OCI-LY7 (cell line): ENCODE measurements around the gene PHB1. TPM values are rescaled to one million over a fixed set of nuclear protein-coding genes. Genes with fewer than 3 reads are reported as not detected.

ENCODE experiments used
- BruUV-seq: library from RNA; stranded (reverse); fragments of 400-500 nt; replicated peaks from 2 replicates; lab custom pipeline; 2021; lab: Mats Ljungman, UMichigan
- CTCF ChIA-PET: fragments of 300-600 bp; sonication (Branson Sonifier 250); formaldehyde crosslinking; loops from one replicate; lab custom pipeline; 2022; ENCODE audit warnings: antibody characterized with exemption; ENCODE audit not compliant: unreplicated experiment; lab: Charles Lee
- POLR2A ChIA-PET: fragments of 300-600 bp; sonication (Branson Sonifier 250); formaldehyde crosslinking; loops from one replicate; lab custom pipeline; 2022; ENCODE audit warnings: antibody characterized with exemption; lab: Charles Lee
- DNase-seq: peaks from one replicate; pipeline ENCODE4 v3.0.0-alpha.2; 2015; ENCODE audit warnings: low spot score
- H2AFZ ChIP-seq: fragments of 200-600 bp; sonication (generic), shearing (Covaris generic); 2 replicates; pipeline ENCODE4 v1.6.1; 2014; ENCODE audit warnings: mild to moderate bottlenecking, antibody characterized with exemption, low read length, moderate library complexity
- H3K27ac ChIP-seq: fragments of 200-600 bp; sonication (generic); 2 replicates; pipeline ENCODE4 v1.5.1; 2014; ENCODE audit warnings: mixed run types, low read depth, mild to moderate bottlenecking, moderate library complexity, low read length, inconsistent platforms; ENCODE audit not compliant: poor library complexity, severe bottlenecking
- H3K36me3 ChIP-seq: fragments of 200-600 bp; sonication (generic); 2 replicates; pipeline ENCODE4 v1.6.1; 2014; ENCODE audit warnings: mild to moderate bottlenecking, antibody characterized with exemption, low read length, moderate library complexity, mixed read lengths; ENCODE audit not compliant: insufficient read depth
- H3K4me1 ChIP-seq: fragments of 200-600 bp; sonication (generic); 2 replicates; pipeline ENCODE4 v1.5.1; 2014; ENCODE audit warnings: mild to moderate bottlenecking, low read length; ENCODE audit not compliant: insufficient read depth, poor library complexity, severe bottlenecking
- H3K4me2 ChIP-seq: fragments of 200-600 bp; sonication (generic); 2 replicates; pipeline ENCODE4 v1.6.1; 2014; ENCODE audit warnings: mild to moderate bottlenecking, low read length
- H3K4me3 ChIP-seq: fragments of 200-600 bp; sonication (generic); 2 replicates; pipeline ENCODE4 v1.5.1; 2014; ENCODE audit warnings: mild to moderate bottlenecking, low read depth, low read length; ENCODE audit not compliant: poor library complexity, severe bottlenecking
- H3K79me2 ChIP-seq: fragments of 200-600 bp; sonication (generic); 2 replicates; pipeline ENCODE4 v1.6.1; 2016; ENCODE audit warnings: low read depth, mild to moderate bottlenecking, low read length, moderate library complexity, mixed read lengths; ENCODE audit not compliant: insufficient read depth
- H3K9me2 ChIP-seq: fragments of 200-600 bp; sonication (generic); 2 replicates; pipeline ENCODE4 v1.6.1; 2016; ENCODE audit warnings: mild to moderate bottlenecking, low read length, mixed read lengths; ENCODE audit not compliant: insufficient read depth
- H3K9me3 ChIP-seq: fragments of 200-600 bp; sonication (generic); 2 replicates; pipeline ENCODE4 v1.6.1; 2014; ENCODE audit warnings: mild to moderate bottlenecking, mixed run types, low read length, mixed read lengths
- H4K20me1 ChIP-seq: fragments of 200-600 bp; sonication (generic); 2 replicates; pipeline ENCODE4 v1.6.1; 2014; ENCODE audit warnings: mild to moderate bottlenecking, antibody characterized with exemption, low read length, moderate library complexity, mixed read lengths; ENCODE audit not compliant: insufficient read depth
- EZH2phosphoT487 ChIP-seq: fragments of 200-600 bp; sonication (generic); IDR thresholded peaks from 2 replicates; pipeline ENCODE4 v1.6.1; 2018; ENCODE audit warnings: low read depth, borderline replicate concordance, mild to moderate bottlenecking, mixed run types, antibody characterized with exemption, low read length, moderate library complexity, mixed read lengths
- intact Hi-C: fragments of 100-400 bp; cut with micrococcal nuclease; formaldehyde crosslinking; loops from one replicate; pipeline ENCODE4 v1.10.0; 2022; ENCODE audit not compliant: unreplicated experiment
- total RNA-seq, 2 experiments: library from RNA; depleted of rRNA in 1 of 2; stranded (reverse); fragments of >200 nt in 1 of 2; shearing (Covaris generic) in 1 of 2; gene quantifications; 2 replicates each; pipeline ENCODE4 v1.2.3, GENCODE V29; 2014 to 2022
- TF ChIP-seq, protein P1 (sequence below): fragments of 200-600 bp; sonication (generic); conservative IDR thresholded peaks from 2 replicates; pipeline ENCODE4 v1.5.1; 2014; ENCODE audit warnings: mild to moderate bottlenecking, antibody characterized with exemption, low read length, moderate library complexity, mixed read lengths

Gene PHB1
- total RNA-seq, 2 experiments from 2014 or later = 137 to 217 TPM

DNA sequence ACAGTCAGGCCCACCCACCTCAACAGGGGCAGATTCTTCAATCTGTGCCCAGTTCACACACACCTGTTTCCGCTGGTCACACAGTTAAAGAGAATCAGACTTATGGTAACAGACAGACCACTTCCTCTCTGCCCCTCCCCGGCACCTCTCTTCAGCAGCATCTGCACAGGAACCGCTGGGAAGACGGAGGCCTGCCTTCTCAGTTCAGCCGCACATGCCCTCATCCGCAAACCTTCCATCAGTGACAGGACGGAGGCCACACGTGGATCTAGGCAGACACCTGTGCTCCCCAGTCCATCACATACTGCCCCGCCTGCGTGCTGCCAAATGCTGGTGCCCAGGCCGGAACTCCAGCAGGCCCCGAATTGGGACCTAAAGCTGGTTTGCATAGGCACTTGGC is 10.3 kb downstream of the PHB1 start:
- POLR2A ChIA-PET = no interaction called here
- no peaks in the 10 kb centered on the region for H3K9me3 ChIP-seq
- CTCF ChIA-PET = interaction anchor here (0.6 kb wide), 1 partner anchor 40 kb away, joined by 3 read pairs; no protein-coding TSS in a partner anchor
- no peaks in the 10 kb centered on the region for H3K9me2 ChIP-seq
- peak overlapping the region; percentile 12 for H3K27ac ChIP-seq
- peaks cover 72% of the 10 kb centered on the region for H3K36me3 ChIP-seq
- intact Hi-C loops = no loop called here
- peak; percentile 43 for DNase-seq
- TF ChIP-seq, protein P1, sequence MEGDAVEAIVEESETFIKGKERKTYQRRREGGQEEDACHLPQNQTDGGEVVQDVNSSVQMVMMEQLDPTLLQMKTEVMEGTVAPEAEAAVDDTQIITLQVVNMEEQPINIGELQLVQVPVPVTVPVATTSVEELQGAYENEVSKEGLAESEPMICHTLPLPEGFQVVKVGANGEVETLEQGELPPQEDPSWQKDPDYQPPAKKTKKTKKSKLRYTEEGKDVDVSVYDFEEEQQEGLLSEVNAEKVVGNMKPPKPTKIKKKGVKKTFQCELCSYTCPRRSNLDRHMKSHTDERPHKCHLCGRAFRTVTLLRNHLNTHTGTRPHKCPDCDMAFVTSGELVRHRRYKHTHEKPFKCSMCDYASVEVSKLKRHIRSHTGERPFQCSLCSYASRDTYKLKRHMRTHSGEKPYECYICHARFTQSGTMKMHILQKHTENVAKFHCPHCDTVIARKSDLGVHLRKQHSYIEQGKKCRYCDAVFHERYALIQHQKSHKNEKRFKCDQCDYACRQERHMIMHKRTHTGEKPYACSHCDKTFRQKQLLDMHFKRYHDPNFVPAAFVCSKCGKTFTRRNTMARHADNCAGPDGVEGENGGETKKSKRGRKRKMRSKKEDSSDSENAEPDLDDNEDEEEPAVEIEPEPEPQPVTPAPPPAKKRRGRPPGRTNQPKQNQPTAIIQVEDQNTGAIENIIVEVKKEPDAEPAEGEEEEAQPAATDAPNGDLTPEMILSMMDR = no peak
- no peak for TF ChIP-seq EZH2phosphoT487
- no peak overlapping the region for H2AFZ ChIP-seq
- no peak overlapping the region for H3K4me2 ChIP-seq
- no peaks in the 10 kb centered on the region for H3K79me2 ChIP-seq
- peaks cover 18% of the 10 kb centered on the region for H3K4me1 ChIP-seq
- H4K20me1 ChIP-seq = no peaks in the 10 kb centered on the region
- BruUV-seq = TSS peak; percentile 51
- H3K4me3 ChIP-seq = no peak overlapping the region

GRCh38 chr17:49403514-49404289 is 11.0 kb downstream of the PHB1 start:
- BruUV-seq = no TSS peak
- H3K9me2 ChIP-seq = no peaks in the 10 kb centered on the region
- POLR2A ChIA-PET = no interaction called here
- H3K4me3 ChIP-seq = no peak overlapping the region
- intact Hi-C loops = no loop called here
- peak overlapping the region; percentile 12 for H3K27ac ChIP-seq
- no peak for DNase-seq
- TF ChIP-seq, protein P1 = no peak
- TF ChIP-seq EZH2phosphoT487 = no peak
- H2AFZ ChIP-seq = no peak overlapping the region
- no peaks in the 10 kb centered on the region for H3K9me3 ChIP-seq
- no peak overlapping the region for H3K4me2 ChIP-seq
- no peaks in the 10 kb centered on the region for H4K20me1 ChIP-seq
- H3K79me2 ChIP-seq = no peaks in the 10 kb centered on the region
- peaks cover 18% of the 10 kb centered on the region for H3K4me1 ChIP-seq
- H3K36me3 ChIP-seq = peaks cover 66% of the 10 kb centered on the region
- CTCF ChIA-PET = no interaction called here

DNA sequence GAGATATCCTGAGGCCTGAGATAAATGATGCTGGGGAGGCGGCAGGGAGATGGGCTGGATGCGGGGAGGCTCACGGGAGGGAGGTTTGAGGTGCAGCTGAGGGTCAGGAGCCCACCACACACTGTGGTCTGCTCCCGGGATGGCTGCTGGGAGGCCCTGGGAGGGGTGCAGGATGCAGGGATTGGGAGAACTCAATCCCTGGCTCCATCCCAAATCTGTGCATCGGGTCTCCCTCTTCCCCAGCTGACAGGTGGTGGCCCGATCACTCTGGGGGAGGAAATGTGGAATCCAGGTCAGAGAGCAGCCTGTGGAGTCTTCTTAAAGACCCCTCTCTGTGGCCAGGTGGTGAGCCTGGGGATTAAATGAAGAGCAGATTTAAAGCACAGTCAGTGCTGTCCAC is 12.0 kb downstream of the PHB1 start:
- Histone ChIP-seq H4K20me1 (no peaks in the 10 kb centered on the region), H3K27ac (no peak overlapping the region), H3K9me2 (no peaks in the 10 kb centered on the region), H2AFZ (no peak overlapping the region), H3K4me1 (peaks cover 11% of the 10 kb centered on the region), H3K4me3 (no peak overlapping the region), H3K4me2 (no peak overlapping the region), H3K79me2 (no peaks in the 10 kb centered on the region), H3K9me3 (no peaks in the 10 kb centered on the region), H3K36me3 (peaks cover 56% of the 10 kb centered on the region)
- no peak for DNase-seq
- no TSS peak for BruUV-seq
- POLR2A ChIA-PET = interaction anchor here (0.5 kb wide), 1 partner anchor 190 kb away, joined by 4 read pairs; no protein-coding TSS in a partner anchor
- intact Hi-C loops = no loop called here
- CTCF ChIA-PET = no interaction called here
- no peak for TF ChIP-seq EZH2phosphoT487
- TF ChIP-seq, protein P1 = no peak
